Epithelial cell of proximal tubule (primary cell): ENCODE data around the gene CA10. TPM values are rescaled to one million over a fixed set of nuclear protein-coding genes. Genes with fewer than 3 reads are reported as not detected.

Experiments used
- DNase-seq: peaks from one replicate; pipeline ENCODE4 v3.0.0-alpha.2; 2011; ENCODE audit warnings: low read depth
- H3K4me3 ChIP-seq: 2 replicates; pipeline ENCODE4 v1.5.1; 2011; ENCODE audit warnings: low read depth, mild to moderate bottlenecking, low read length
- total RNA-seq: library from RNA; depleted of rRNA; stranded (reverse); fragments of >200 nt; gene quantifications from 2 replicates; pipeline ENCODE4 v1.2.3, GENCODE V29; 2015
- TF ChIP-seq, protein P1 (sequence below): conservative IDR thresholded peaks from 2 replicates; pipeline ENCODE4 v1.5.1; 2012; ENCODE audit warnings: low read depth, mild to moderate bottlenecking, low read length

CA10 gene
- total RNA-seq, 1 donor from 2014 or later, result 0.58 TPM

DNA sequence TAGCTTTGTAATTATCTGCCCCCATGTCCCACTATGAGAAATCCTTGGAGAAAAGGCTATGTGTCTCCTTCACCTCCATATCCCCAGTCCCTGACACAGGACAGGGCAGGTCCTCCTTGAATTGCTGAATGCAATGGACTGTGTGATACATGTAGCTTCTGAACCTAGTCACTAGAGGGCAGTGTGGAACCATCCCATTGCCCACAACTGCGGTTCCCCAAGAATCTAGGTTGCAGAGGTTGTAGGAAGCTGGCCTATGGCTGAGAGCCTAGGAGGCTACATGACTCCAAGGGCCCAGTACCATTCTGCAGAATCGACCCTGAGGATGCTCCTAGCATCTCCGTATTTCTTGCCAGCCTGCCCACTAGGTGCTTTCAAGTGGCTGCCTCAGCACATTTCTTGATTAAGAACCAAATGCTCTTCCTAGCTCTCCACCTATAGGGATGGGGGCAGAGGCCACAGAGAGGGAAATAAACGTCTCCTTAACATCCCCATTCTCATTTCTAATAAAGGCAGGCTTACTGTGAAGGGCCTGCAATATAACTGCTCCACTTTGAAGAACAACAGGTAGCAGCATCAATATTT, 394.0 kb downstream of the CA10 start:
- peak; percentile 13 for DNase-seq
- no peak overlapping the region for H3K4me3 ChIP-seq
- TF ChIP-seq, protein P1, sequence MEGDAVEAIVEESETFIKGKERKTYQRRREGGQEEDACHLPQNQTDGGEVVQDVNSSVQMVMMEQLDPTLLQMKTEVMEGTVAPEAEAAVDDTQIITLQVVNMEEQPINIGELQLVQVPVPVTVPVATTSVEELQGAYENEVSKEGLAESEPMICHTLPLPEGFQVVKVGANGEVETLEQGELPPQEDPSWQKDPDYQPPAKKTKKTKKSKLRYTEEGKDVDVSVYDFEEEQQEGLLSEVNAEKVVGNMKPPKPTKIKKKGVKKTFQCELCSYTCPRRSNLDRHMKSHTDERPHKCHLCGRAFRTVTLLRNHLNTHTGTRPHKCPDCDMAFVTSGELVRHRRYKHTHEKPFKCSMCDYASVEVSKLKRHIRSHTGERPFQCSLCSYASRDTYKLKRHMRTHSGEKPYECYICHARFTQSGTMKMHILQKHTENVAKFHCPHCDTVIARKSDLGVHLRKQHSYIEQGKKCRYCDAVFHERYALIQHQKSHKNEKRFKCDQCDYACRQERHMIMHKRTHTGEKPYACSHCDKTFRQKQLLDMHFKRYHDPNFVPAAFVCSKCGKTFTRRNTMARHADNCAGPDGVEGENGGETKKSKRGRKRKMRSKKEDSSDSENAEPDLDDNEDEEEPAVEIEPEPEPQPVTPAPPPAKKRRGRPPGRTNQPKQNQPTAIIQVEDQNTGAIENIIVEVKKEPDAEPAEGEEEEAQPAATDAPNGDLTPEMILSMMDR, result peak; percentile 94

DNA sequence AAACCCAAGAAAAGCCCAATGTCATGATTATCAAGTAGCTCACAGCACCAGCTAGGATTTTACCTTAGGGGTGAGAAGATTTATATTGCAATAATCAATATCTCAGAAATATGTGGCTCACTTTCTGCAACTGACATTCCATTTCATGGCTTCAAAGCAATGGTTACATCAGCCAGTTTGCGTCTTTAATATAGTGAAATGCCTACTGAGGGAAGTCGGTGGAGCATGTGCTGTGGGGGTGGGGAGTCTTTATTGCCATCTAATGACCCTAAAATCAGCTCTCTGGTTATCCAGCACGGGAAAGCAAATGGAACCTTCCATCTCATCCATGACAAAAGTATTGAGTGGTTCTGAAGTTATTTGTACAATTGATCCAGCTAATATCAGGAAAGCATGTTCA, 395.5 kb downstream of the CA10 start:
- H3K4me3 ChIP-seq, result no peak overlapping the region
- TF ChIP-seq, protein P1, result no peak
- DNase-seq, result no peak

DNA sequence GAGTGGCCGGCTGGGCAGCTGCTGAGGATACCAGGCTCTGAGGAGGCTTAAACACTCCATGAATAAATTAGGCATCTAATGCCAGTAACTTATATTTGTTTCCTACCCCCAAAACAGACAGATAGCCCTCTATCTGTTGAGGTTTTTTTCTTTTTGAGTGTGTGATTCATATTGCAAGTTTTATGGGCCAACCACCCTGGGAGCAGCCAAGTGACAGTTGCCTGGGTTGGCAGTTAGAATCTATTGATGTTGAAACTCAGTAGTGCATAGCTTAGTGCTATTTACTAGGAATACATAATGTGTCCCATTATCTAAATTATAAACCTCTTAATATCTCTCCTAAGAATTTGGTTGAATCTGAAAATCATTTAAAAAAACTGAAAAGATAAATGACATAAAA, 397.4 kb downstream of the CA10 start:
- H3K4me3 ChIP-seq, result no peak overlapping the region
- DNase-seq, result no peak
- TF ChIP-seq, protein P1, result no peak

DNA sequence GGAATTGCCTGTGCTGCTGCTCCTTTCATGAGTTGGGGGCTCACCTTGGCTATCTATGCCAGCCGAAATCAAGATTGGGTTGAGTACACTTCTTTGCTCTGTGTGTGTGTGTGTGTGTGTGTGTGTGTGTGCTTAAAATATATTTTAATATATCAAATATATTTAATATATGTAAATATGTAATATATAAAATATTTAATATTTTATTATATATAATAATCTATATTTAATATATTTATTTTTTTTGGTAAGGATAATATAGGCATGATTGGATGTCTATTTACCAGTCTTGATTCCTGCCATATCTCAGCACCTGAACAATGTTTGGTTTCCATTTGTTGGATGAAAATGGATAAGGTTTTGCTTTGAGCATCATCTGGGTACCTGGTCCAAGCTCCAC, 399.3 kb downstream of the CA10 start:
- TF ChIP-seq, protein P1, result no peak
- DNase-seq, result no peak

DNA sequence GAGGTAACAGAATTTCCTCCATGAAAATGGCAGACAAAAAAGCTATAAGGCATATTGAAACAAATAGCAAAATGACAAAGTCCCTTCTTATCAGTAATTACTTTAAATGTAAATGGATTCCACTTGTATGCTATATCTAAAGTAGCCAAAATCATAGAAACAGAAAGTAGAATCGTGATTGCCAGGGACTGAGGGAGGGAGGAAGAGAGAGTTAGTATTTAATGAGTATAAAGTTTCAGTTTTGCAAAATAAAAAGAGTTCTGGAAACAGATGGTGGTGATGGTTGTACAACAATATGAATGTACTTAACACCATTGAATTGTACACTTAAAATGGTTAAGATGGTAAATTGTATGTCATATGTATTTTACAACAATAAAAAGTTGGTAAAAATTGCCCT, 407.4 kb downstream of the CA10 start:
- no peak overlapping the region for H3K4me3 ChIP-seq
- DNase-seq, result no peak
- TF ChIP-seq, protein P1, result no peak

More for the DNA sequence above, 399.3 kb downstream of the CA10 start:
- no peak overlapping the region for H3K4me3 ChIP-seq

DNA sequence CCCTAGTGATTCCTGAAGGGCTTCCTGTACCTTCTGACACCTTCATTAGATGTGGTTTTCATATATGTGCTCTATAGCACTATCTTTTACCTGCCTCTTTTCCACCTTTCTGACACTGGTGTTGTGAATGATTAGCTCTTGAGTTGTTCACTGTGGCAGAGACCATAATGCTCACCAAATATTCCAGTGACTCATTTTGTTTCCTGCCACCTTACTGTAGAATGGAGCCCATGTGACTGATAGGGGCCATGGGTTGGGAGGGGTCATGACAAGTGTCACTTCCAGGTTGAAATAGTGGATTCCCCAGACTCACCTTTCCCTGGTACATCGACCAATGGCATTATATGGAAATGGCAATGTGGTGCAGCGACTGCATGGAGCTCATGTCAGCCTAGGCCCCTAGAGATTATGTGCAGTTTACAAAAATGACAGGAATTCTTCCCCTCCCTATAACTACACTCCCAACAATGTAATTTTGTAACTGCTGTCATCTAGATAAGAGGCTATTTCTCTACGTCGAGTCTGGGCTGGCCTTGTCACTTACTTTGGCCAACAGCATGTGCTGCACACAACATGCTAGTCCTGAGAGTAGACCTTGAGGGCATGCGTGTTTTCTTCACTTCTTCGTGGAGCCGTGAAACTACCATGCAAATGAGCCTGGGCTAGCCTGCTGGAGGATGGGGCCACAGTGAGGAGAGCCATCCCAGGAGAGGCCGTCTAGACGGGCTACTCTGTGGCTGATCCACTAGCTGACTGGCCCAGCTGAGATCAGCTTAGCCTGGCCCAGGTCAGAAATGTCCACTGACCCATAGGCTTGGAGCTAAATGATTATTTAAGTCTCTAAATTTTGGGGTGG, 409.5 kb downstream of the CA10 start:
- H3K4me3 ChIP-seq, result no peak overlapping the region
- TF ChIP-seq, protein P1, result no peak
- no peak for DNase-seq
